Tibial nerve (tissue), 3 donors: ENCODE measurements around the gene SPOPL.

Source experiments
- CTCF ChIP-seq, 5 experiments: fragments of 200-600 bp in 3 of 5; fragments of 450-650 bp in 2 of 5; sonication (generic) in 3 of 5; IDR thresholded peaks; one replicate each; pipeline ENCODE4 v1.5.1; 2016 to 2019; ENCODE audit warnings: antibody characterized with exemption in 5 of 5, mild to moderate bottlenecking in 3 of 5, moderate library complexity in 2 of 5
- POLR2A ChIP-seq, 2 donors: fragments of 450-650 bp; IDR thresholded peaks; one replicate each; pipeline ENCODE4 v1.6.1; 2017; ENCODE audit warnings: antibody characterized with exemption in 2 of 2, mild to moderate bottlenecking in 2 of 2, moderate library complexity in 2 of 2

GRCh38 chr2:138572318-138572717, 70.7 kb downstream of the SPOPL start:
- TF ChIP-seq POLR2A (IDR thresholded peaks at IDR 0.05) (no peak), CTCF (IDR thresholded peaks at IDR 0.05) (no peak)
